K562 (cell line): Measurements from ENCODE around the gene ACSL6. TPM values are rescaled to one million over a fixed set of nuclear protein-coding genes. Genes with fewer than 3 reads are reported as not detected.

Experiments used
- ATAC-seq: fragments of 200-7000 bp; cut with Tn5 transposase; 3 replicates; pipeline ENCODE4 v1.9.1; 2020; ENCODE audit warnings: moderate library complexity
- BruUV-seq: library from RNA; stranded (reverse); fragments of 400-500 nt; replicated peaks from 2 replicates; lab custom pipeline; 2021; lab: Mats Ljungman, UMichigan
- CTCF ChIA-PET: fragments of 300-600 bp; formaldehyde crosslinking; extraction: SDS; loops from one replicate; lab custom pipeline; 2021; ENCODE audit warnings: low intra/inter-chr PET ratio; lab: Yijun Ruan, JAX
- POLR2A ChIA-PET: fragments of 300-600, 350-650 bp; sonication (Branson Sonifier 250); formaldehyde crosslinking; extraction: SDS; loops from one replicate; lab custom pipeline; 2021; ENCODE audit warnings: antibody characterized with exemption, inconsistent platforms; lab: Yijun Ruan, JAX
- DNase-seq, 4 experiments: peaks; one replicate each; pipeline versions ENCODE4 v3.0.0 to v3.0.0-alpha.2; 2011 to 2018; ENCODE audit warnings: low spot score in 3 of 4, mixed read lengths in 3 of 4; ENCODE audit errors: extremely low read depth in 1 of 4
- FAIRE-seq: peaks from 2 replicates; lab custom pipeline; 2011; peaks lifted over from hg19 to GRCh38; lab: Jason Lieb, UNC
- H2AFZ ChIP-seq: 2 replicates; pipeline ENCODE4 v1.6.0; 2011; ENCODE audit warnings: low read depth, low read length, control low read depth, inconsistent platforms
- H3K27ac ChIP-seq: fragments of 200-600 bp; 3 replicates; pipeline ENCODE4 v1.8.0; 2011; ENCODE audit warnings: low read depth, mild to moderate bottlenecking, control low read depth, inconsistent platforms, low read length, moderate library complexity, mixed read lengths; ENCODE audit errors: extremely low read depth
- H3K27me3 ChIP-seq, 2 experiments: fragments of 300-600 bp in 1 of 2; 2 replicates in 1 of 2; 3 replicates in 1 of 2; pipeline versions ENCODE4 v1.6.0 to v1.8.0; 2011; ENCODE audit warnings: inconsistent platforms in 2 of 2, low read length in 2 of 2, mild to moderate bottlenecking in 1 of 2, mixed read lengths in 1 of 2, moderate library complexity in 1 of 2; ENCODE audit not compliant: control insufficient read depth in 2 of 2, insufficient read depth in 2 of 2
- H3K36me3 ChIP-seq: fragments of 300-600 bp; 3 replicates; pipeline ENCODE4 v1.8.0; 2011; ENCODE audit warnings: mild to moderate bottlenecking, low read length, inconsistent platforms; ENCODE audit not compliant: control insufficient read depth, insufficient read depth
- H3K4me1 ChIP-seq, 2 experiments: fragments of 200-600 bp in 1 of 2; replicated peaks in 1 of 2; 2 replicates in 1 of 2; 3 replicates in 1 of 2; pipeline versions ENCODE4 v1.5.1 to v1.8.0; 2011; ENCODE audit warnings: inconsistent platforms in 2 of 2, low read length in 2 of 2, mild to moderate bottlenecking in 1 of 2, mixed read lengths in 1 of 2, moderate library complexity in 1 of 2; ENCODE audit not compliant: control insufficient read depth in 2 of 2, insufficient read depth in 2 of 2
- H3K4me2 ChIP-seq: 2 replicates; pipeline ENCODE4 v1.6.1; 2011; ENCODE audit warnings: low read length, control low read depth, inconsistent platforms, mixed read lengths; ENCODE audit not compliant: insufficient read depth
- H3K4me3 ChIP-seq: fragments of 200-600 bp; sonication (generic), shearing (Covaris generic); 2 replicates; pipeline ENCODE4 v1.5.1; 2016; ENCODE audit warnings: control low read depth, inconsistent platforms
- H3K79me2 ChIP-seq: fragments of 200-600 bp; 3 replicates; pipeline ENCODE4 v1.8.0; 2011; ENCODE audit warnings: low read length, inconsistent platforms; ENCODE audit not compliant: control insufficient read depth, insufficient read depth
- H3K9ac ChIP-seq, 2 experiments: 2 replicates each; pipeline versions ENCODE4 v1.6.0 to v1.6.1; 2011; ENCODE audit warnings: low read depth in 2 of 2, low read length in 2 of 2, control low read depth in 1 of 2, inconsistent platforms in 1 of 2, mild to moderate bottlenecking in 1 of 2, mixed read lengths in 1 of 2; ENCODE audit not compliant: insufficient read depth in 1 of 2
- H3K9me1 ChIP-seq: one replicate; pipeline ENCODE4 v1.6.0; 2011; ENCODE audit warnings: inconsistent platforms, mild to moderate bottlenecking, low read length, moderate library complexity; ENCODE audit not compliant: control insufficient read depth, insufficient read depth
- H3K9me3 ChIP-seq: replicated peaks from 2 replicates; pipeline ENCODE4 v1.5.1; 2011; ENCODE audit warnings: low read depth, low read length, inconsistent platforms; ENCODE audit not compliant: control insufficient read depth, insufficient read depth
- H4K20me1 ChIP-seq: replicated peaks from 2 replicates; pipeline ENCODE4 v1.6.1; 2011; ENCODE audit warnings: low read length, inconsistent platforms, mixed read lengths; ENCODE audit not compliant: control insufficient read depth, insufficient read depth
- BHLHE40 ChIP-seq: IDR thresholded peaks from 2 replicates; pipeline ENCODE4 v1.6.1; 2011; ENCODE audit warnings: low read length, improper control_type of control experiment
- ESRRA ChIP-seq: fragments of 450-650 bp; IDR thresholded peaks from 2 replicates; pipeline ENCODE4 v1.6.1; 2014; ENCODE audit warnings: low read depth, mild to moderate bottlenecking, moderate library complexity, borderline replicate concordance
- GABPA ChIP-seq: fragments of 200-800 bp; sonication (Bioruptor generic); conservative IDR thresholded peaks from 2 replicates; pipeline ENCODE4 v1.6.1; 2016; ENCODE audit warnings: low read depth, missing genetic modification characterization, missing compliant biosample characterization
- NCOA6 ChIP-seq: fragments of 450-650 bp; IDR thresholded peaks from 2 replicates; pipeline ENCODE4 v1.6.1; 2017; ENCODE audit warnings: mild to moderate bottlenecking
- NR2C2 ChIP-seq, 2 experiments: fragments of 200-800 bp in 1 of 2; sonication (Bioruptor generic) in 1 of 2; sonication (generic) in 1 of 2; formaldehyde crosslinking in 1 of 2; IDR thresholded peaks; 2 replicates each; pipeline versions ENCODE4 v1.6.1 to v1.8.0; 2016 to 2022; ENCODE audit warnings: mild to moderate bottlenecking in 1 of 2, missing compliant biosample characterization in 1 of 2, missing genetic modification characterization in 1 of 2, missing genetic modification reagents in 1 of 2
- POLR2AphosphoS2 ChIP-seq: IDR thresholded peaks from 2 replicates; pipeline ENCODE4 v1.6.1; 2012; ENCODE audit warnings: low read length, improper control_type of control experiment
- USF1 ChIP-seq: sonication (generic); formaldehyde crosslinking; IDR thresholded peaks from 2 replicates; pipeline ENCODE4 v1.9.0; 2022; ENCODE audit warnings: mild to moderate bottlenecking, missing genetic modification reagents
- VEZF1 ChIP-seq: fragments of 200-800 bp; sonication (Bioruptor generic); IDR thresholded peaks from 2 replicates; pipeline ENCODE4 v1.6.1; 2017; ENCODE audit warnings: missing genetic modification characterization, missing compliant biosample characterization
- ZBTB33 ChIP-seq: sonication (generic); formaldehyde crosslinking; IDR thresholded peaks from 2 replicates; pipeline ENCODE4 v1.8.1; 2023; ENCODE audit warnings: mild to moderate bottlenecking, missing genetic modification reagents
- ZNF311 ChIP-seq: fragments of 250-450 bp; sonication (Bioruptor Pico); IDR thresholded peaks from 2 replicates; pipeline ENCODE4 v1.4.0; 2020; ENCODE audit warnings: mild to moderate bottlenecking, moderate library complexity
- ZNF445 ChIP-seq: fragments of 250-450 bp; sonication (Bioruptor Pico); IDR thresholded peaks from 2 replicates; pipeline ENCODE4 v1.4.0; 2020; ENCODE audit warnings: low read depth, mild to moderate bottlenecking, moderate library complexity
- ZNF766 ChIP-seq: fragments of 200-800 bp; sonication (Bioruptor generic); conservative IDR thresholded peaks from 2 replicates; pipeline ENCODE4 v1.6.1; 2016; ENCODE audit warnings: missing genetic modification characterization, missing compliant biosample characterization
- WGBS: fragments of 100-300 bp; shearing (Covaris generic); methylation state at CpG from one replicate; pipeline ENCODE4 v1.1.6; 2016; ENCODE audit warnings: low coverage, mixed read lengths; ENCODE audit not compliant: insufficient coverage; ENCODE audit errors: missing lambda C conversion rate; 5-methylcytosine and 5-hydroxymethylcytosine counted together
- in situ Hi-C: fragments of 300-500 bp; cut with MboI; formaldehyde crosslinking; loops from 4 replicates; pipeline ENCODE4 v1.15.0; 2018; ENCODE audit warnings: inconsistent platforms, mixed read lengths
- intact Hi-C: fragments of 100-400 bp; cut with micrococcal nuclease; formaldehyde crosslinking; loops from 2 replicates; pipeline ENCODE4 v1.14.2; 2022
- polyA plus RNA-seq, 8 experiments: library from polyadenylated mRNA; depleted of rRNA in 4 of 8; stranded (reverse) in 5 of 8; unstranded in 3 of 8; fragments of >200 nt; fragmentation: Nextera tagmentation in 2 of 8; fragmentation: Illumina TruSeq in 1 of 8; extraction: Ambion mirVana in 2 of 8; extraction: Trizol in 1 of 8; gene quantifications; 2 replicates each; pipeline versions ENCODE4 v1.2.1 to v1.2.3, GENCODE V29; 2011 to 2014; ENCODE audit warnings: inconsistent platforms in 1 of 8, missing spikeins in 1 of 8
- total RNA-seq, 7 experiments: library from RNA; depleted of rRNA in 6 of 7; stranded (reverse); fragments of >200 nt in 6 of 7; fragmentation: Illumina TruSeq in 2 of 7; extraction: Trizol in 2 of 7; gene quantifications; 2 replicates each; pipeline versions ENCODE4 v1.2.1 to v1.2.3, GENCODE V29; 2011 to 2021; ENCODE audit warnings: low replicate concordance in 1 of 7

ACSL6 gene
- total and polyA plus RNA-seq, 9 of the 15 experiments (the other 6 are each of a cell fraction or from before 2014, with no cell fraction given) = 0.50 to 1.5 (median 0.69) TPM

- peak; percentile 32; the same call in 1 of the 2 replicates for TF ChIP-seq ESRRA
Measured at GRCh38 chr5:132056610-132057497, 45.4 kb upstream of the ACSL6 start (continued).

- no peak overlapping the region for H2AFZ ChIP-seq
- H3K27ac ChIP-seq = no peak overlapping the region
- ChIA-PET POLR2A (no interaction called here), CTCF (no interaction called here)
- ATAC-seq (peak; percentile 58), DNase-seq (no peak), FAIRE-seq (no peak)
- peak; percentile 74 for TF ChIP-seq BHLHE40
- no peak for TF ChIP-seq NR2C2 (CRISPR knock-in tag; IDR thresholded peaks at IDR 0.05)
- peak; percentile 5; the same call in 1 of the 2 replicates for TF ChIP-seq NR2C2 (tag; IDR thresholded peaks at IDR 0.05)
- TF ChIP-seq ZNF445 (CRISPR knock-in tag) = no peak
- peak; percentile 88 for TF ChIP-seq ZNF766 (CRISPR knock-in tag)
- TF ChIP-seq NCOA6 = no peak
- peak; percentile 33; the same call in 1 of the 2 replicates for TF ChIP-seq GABPA (tag)
- no peak for TF ChIP-seq ZNF311
- peak; percentile 33; the same call in 1 of the 2 replicates for TF ChIP-seq VEZF1
- 0 out of 2 replicates have a peak, but pooled peaks have one; percentile 18 for TF ChIP-seq USF1
- TF ChIP-seq ZBTB33 (CRISPR knock-in tag) = no peak
- no peak for TF ChIP-seq POLR2AphosphoS2
- no peak overlapping the region for H3K4me3 ChIP-seq
- H3K27me3 ChIP-seq = peaks cover 11 to 30% of the 10 kb centered on the region in 2 experiments; a peak in 4 of 5 replicates
- no peaks in the 10 kb centered on the region for H3K79me2 ChIP-seq
- intact Hi-C loops (no loop called here), in situ Hi-C loops (loop anchor here (25.0 kb wide), 1 partner anchor 331 kb away; no protein-coding TSS in a partner anchor)
- H3K4me1 ChIP-seq = peaks cover 0 to 17% of the 10 kb centered on the region in 2 experiments; a peak in 2 of 5 replicates
- 35% methylated on average over 12 of the region's 12 CpGs for WGBS
- H4K20me1 ChIP-seq = no peaks in the 10 kb centered on the region
- H3K9me3 ChIP-seq = no peaks in the 10 kb centered on the region
- H3K9me1 ChIP-seq = no peaks in the 10 kb centered on the region
- peak overlapping the region in 1 of 2 experiments; percentile 17; a peak in 1 of 4 replicates for H3K9ac ChIP-seq
- BruUV-seq = no TSS peak
- H3K4me2 ChIP-seq = no peak overlapping the region
- H3K36me3 ChIP-seq = no peaks in the 10 kb centered on the region
Measured at GRCh38 chr5:132055808-132056609, 44.6 kb upstream of the ACSL6 start.
